IMR-90 (cell line): ENCODE results near the gene ZBP1.

ENCODE experiments used
- BHLHE40 ChIP-seq: fragments of 150-350 bp; IDR thresholded peaks from 2 replicates; pipeline ENCODE4 v1.6.1; 2016; ENCODE audit warnings: mild to moderate bottlenecking, low read depth, low read length
- CEBPB ChIP-seq: IDR thresholded peaks from 2 replicates; pipeline ENCODE4 v1.6.1; 2012; ENCODE audit warnings: low read depth, low read length, improper control_type of control experiment
- FOS ChIP-seq: fragments of 150-350 bp; IDR thresholded peaks from 2 replicates; pipeline ENCODE4 v1.6.1; 2016; ENCODE audit warnings: low read depth, low read length
- MAFK ChIP-seq: IDR thresholded peaks from 2 replicates; pipeline ENCODE4 v1.6.1; 2012; ENCODE audit warnings: low read depth, low read length, improper control_type of control experiment
- MAZ ChIP-seq: IDR thresholded peaks from 2 replicates; pipeline ENCODE4 v1.6.1; 2012; ENCODE audit warnings: low read depth, mild to moderate bottlenecking, low read length, improper control_type of control experiment, moderate library complexity, borderline replicate concordance
- POLR2A ChIP-seq: IDR thresholded peaks from 2 replicates; pipeline ENCODE4 v1.6.1; 2012; ENCODE audit warnings: mild to moderate bottlenecking, low read depth, low read length
- RAD21 ChIP-seq: IDR thresholded peaks from 2 replicates; pipeline ENCODE4 v1.6.1; 2012; ENCODE audit warnings: low read length, improper control_type of control experiment
- RCOR1 ChIP-seq: IDR thresholded peaks from 2 replicates; pipeline ENCODE4 v1.6.1; 2012; ENCODE audit warnings: mild to moderate bottlenecking, low read length, improper control_type of control experiment; ENCODE audit not compliant: insufficient replicate concordance
- RFX5 ChIP-seq: IDR thresholded peaks from 2 replicates; pipeline ENCODE4 v1.8.0; 2012; ENCODE audit warnings: low read depth, mild to moderate bottlenecking, low read length, moderate library complexity
- SMC3 ChIP-seq: fragments of 150-350 bp; IDR thresholded peaks from 2 replicates; pipeline ENCODE4 v1.6.1; 2016; ENCODE audit warnings: low read depth, mild to moderate bottlenecking, antibody characterized with exemption, low read length, moderate library complexity
- TF ChIP-seq, protein P1 (sequence below): conservative IDR thresholded peaks from 2 replicates; pipeline ENCODE4 v1.5.1; 2012; ENCODE audit warnings: mild to moderate bottlenecking, low read depth, low read length, improper control_type of control experiment
- TF ChIP-seq, protein P2 (sequence below): fragments of 150-350 bp; IDR thresholded peaks from 2 replicates; pipeline ENCODE4 v1.6.1; 2017; ENCODE audit warnings: mild to moderate bottlenecking, antibody characterized with exemption, low read length, low read depth

DNA sequence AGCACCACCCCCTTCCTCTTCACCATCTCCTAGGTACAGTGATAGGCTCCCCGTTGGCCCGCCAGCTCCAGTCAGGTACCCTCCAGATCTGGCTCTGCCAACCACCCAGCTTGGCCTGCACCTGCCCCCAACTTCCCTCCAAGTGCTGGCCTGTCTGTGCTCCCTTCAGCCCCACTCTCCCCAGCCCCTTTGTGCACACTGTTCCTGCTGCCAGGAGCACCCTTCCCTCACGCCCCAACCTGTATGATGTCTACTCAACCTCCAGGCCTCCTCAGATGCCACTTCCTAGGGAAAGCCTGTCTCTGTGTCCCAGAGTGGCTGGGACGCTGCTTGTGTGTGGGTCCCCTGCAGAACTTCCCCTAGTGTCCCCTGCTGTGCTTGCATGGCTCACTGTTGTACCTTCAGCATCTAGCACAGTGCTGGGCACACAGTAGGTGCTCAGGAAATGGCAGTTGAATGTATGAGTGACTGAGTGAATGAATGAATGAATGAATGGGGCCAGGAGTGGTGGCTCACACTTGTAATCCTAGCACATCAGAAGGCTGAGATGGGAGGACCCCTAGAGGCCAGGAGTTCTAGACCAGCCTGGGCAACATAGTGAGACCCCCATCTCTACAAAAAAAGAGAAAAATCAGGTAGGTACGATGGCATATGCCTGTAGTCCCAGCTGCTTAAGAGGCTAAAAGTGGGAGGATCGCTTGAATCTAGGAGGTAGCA lies 3.0 kb downstream of the ZBP1 start:
- TF ChIP-seq POLR2A, result no peak
- TF ChIP-seq, protein P1, sequence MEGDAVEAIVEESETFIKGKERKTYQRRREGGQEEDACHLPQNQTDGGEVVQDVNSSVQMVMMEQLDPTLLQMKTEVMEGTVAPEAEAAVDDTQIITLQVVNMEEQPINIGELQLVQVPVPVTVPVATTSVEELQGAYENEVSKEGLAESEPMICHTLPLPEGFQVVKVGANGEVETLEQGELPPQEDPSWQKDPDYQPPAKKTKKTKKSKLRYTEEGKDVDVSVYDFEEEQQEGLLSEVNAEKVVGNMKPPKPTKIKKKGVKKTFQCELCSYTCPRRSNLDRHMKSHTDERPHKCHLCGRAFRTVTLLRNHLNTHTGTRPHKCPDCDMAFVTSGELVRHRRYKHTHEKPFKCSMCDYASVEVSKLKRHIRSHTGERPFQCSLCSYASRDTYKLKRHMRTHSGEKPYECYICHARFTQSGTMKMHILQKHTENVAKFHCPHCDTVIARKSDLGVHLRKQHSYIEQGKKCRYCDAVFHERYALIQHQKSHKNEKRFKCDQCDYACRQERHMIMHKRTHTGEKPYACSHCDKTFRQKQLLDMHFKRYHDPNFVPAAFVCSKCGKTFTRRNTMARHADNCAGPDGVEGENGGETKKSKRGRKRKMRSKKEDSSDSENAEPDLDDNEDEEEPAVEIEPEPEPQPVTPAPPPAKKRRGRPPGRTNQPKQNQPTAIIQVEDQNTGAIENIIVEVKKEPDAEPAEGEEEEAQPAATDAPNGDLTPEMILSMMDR, result no peak
- TF ChIP-seq MAZ, result no peak
- TF ChIP-seq, protein P2, sequence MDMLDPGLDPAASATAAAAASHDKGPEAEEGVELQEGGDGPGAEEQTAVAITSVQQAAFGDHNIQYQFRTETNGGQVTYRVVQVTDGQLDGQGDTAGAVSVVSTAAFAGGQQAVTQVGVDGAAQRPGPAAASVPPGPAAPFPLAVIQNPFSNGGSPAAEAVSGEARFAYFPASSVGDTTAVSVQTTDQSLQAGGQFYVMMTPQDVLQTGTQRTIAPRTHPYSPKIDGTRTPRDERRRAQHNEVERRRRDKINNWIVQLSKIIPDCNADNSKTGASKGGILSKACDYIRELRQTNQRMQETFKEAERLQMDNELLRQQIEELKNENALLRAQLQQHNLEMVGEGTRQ, result no peak
- no peak for TF ChIP-seq RCOR1
- TF ChIP-seq RFX5, result no peak
- no peak for TF ChIP-seq RAD21
- TF ChIP-seq BHLHE40, result no peak
- TF ChIP-seq CEBPB, result no peak
- TF ChIP-seq SMC3, result no peak
- TF ChIP-seq MAFK, result no peak
- no peak for TF ChIP-seq FOS
